SK-N-MC (cell line): Measurements from ENCODE around the gene PTAR1.

Experiments used
- DNase-seq: peaks from one replicate; pipeline ENCODE4 v3.0.0-alpha.2; 2011; ENCODE audit warnings: low read depth, low spot score
- H3K27ac ChIP-seq: fragments of 200-600 bp; sonication (generic); 2 replicates; pipeline ENCODE4 v1.5.1; 2016; ENCODE audit warnings: mixed run types
- H3K36me3 ChIP-seq: fragments of 200-600 bp; sonication (generic); 2 replicates; pipeline ENCODE4 v1.6.1; 2017; ENCODE audit warnings: antibody characterized with exemption, low read length, mixed read lengths; ENCODE audit not compliant: insufficient read depth
- H3K4me3 ChIP-seq: fragments of 200-600 bp; sonication (generic); 2 replicates; pipeline ENCODE4 v1.5.1; 2016
- H3K9ac ChIP-seq: fragments of 200-600 bp; sonication (generic); 2 replicates; pipeline ENCODE4 v1.8.0; 2017; ENCODE audit warnings: mixed run types, mixed read lengths; ENCODE audit not compliant: insufficient read length
- H3K9me3 ChIP-seq: fragments of 200-600 bp; sonication (generic); 2 replicates; pipeline ENCODE4 v1.6.1; 2017; ENCODE audit warnings: low read depth, mild to moderate bottlenecking, antibody characterized with exemption, low read length, moderate library complexity, mixed read lengths
- EZH2 ChIP-seq: fragments of 200-600 bp; sonication (generic); IDR thresholded peaks from one replicate; pipeline ENCODE4 v1.6.1; 2017; ENCODE audit warnings: antibody characterized with exemption
- FOXP2 ChIP-seq: optimal IDR thresholded peaks from 2 replicates; pipeline ENCODE3; 2011; ENCODE audit warnings: mild to moderate bottlenecking, moderate library complexity; ENCODE audit not compliant: insufficient read depth; ENCODE audit errors: extremely low read length, control extremely low read depth
- POLR2AphosphoS5 ChIP-seq: IDR thresholded peaks from 2 replicates; pipeline ENCODE4 v1.6.1; 2012; ENCODE audit warnings: mild to moderate bottlenecking, low read depth, low read length, borderline replicate concordance

PTAR1 gene

GRCh38 chr9:69760278-69760610 is 433 bp upstream of the PTAR1 start:
- TF ChIP-seq FOXP2 (no peak), EZH2 (no peak), POLR2AphosphoS5 (no peak)
- H3K27ac ChIP-seq, result peak overlapping the region; percentile 29; the same call in 1 of the 2 replicates
- H3K4me3 ChIP-seq, result peak overlapping the region; percentile 81
- DNase-seq, result no peak
- no peaks in the 10 kb centered on the region for H3K9me3 ChIP-seq
- peak overlapping the region; percentile 68 for H3K9ac ChIP-seq
- 0 out of 2 replicates have a peak, but pooled peaks cover 3% of the 10 kb centered on the region for H3K36me3 ChIP-seq

DNA sequence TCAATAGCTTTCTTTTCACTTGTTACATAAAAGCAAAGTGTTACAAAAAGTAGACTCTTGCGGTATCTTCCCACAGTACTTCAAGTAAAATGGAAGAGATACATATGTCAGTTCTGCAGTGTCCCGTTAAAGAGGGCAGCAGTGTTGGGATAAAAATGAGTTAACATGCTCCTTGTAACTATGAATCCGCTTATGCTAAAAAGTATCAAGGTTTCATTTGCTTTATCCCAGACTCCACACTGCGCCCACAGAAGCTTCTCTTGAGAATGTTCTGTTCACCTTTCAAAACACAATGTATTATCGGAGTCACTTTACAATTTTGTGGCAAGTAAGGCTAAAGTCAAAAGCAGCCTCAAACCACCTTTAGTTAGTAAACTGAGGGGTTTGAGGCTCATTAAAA is 790 bp downstream of the PTAR1 start:
- Histone ChIP-seq H3K27ac (no peak overlapping the region; the same call in 1 of the 2 replicates), H3K9ac (peak overlapping the region; percentile 92), H3K4me3 (peak overlapping the region; percentile 81), H3K36me3 (0 out of 2 replicates have a peak, but pooled peaks cover 3% of the 10 kb centered on the region), H3K9me3 (no peaks in the 10 kb centered on the region)
- DNase-seq, result no peak
- TF ChIP-seq EZH2, result no peak
- no peak for TF ChIP-seq FOXP2
- TF ChIP-seq POLR2AphosphoS5, result no peak

GRCh38 chr9:69757996-69758675 is 1.7 kb downstream of the PTAR1 start:
- DNase-seq, result no peak
- H3K4me3 ChIP-seq, result peak overlapping the region; percentile 48
- no peak overlapping the region for H3K27ac ChIP-seq
- 0 out of 2 replicates have a peak, but pooled peaks cover 3% of the 10 kb centered on the region for H3K36me3 ChIP-seq
- TF ChIP-seq FOXP2 (no peak), EZH2 (no peak)
- H3K9me3 ChIP-seq, result no peaks in the 10 kb centered on the region
- peak overlapping the region; percentile 12 for H3K9ac ChIP-seq

DNA sequence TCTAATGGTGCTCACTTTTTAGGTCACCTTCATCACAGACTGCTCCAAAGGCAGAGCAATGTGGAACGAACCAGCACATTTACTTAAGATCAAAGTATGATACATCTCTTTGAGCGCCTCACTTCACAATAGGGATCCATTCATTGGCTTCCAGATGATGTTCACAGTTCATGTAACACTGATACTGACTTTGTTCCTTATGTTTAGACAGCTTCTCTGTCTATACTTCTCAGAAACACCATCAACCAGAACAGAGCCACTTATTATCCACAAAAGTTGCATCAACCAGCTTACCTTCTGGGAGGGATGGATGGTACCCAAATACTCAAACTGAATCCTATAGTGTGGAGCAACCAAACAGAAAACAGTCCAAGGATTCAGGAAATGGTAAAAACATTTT is 4.6 kb downstream of the PTAR1 start:
- H3K27ac ChIP-seq, result no peak overlapping the region
- no peak for TF ChIP-seq EZH2
- TF ChIP-seq POLR2AphosphoS5, result no peak
- no peak for TF ChIP-seq FOXP2
- H3K9ac ChIP-seq, result no peak overlapping the region
- no peak overlapping the region for H3K4me3 ChIP-seq
- no peaks in the 10 kb centered on the region for H3K9me3 ChIP-seq
- DNase-seq, result no peak
- peaks cover 6% of the 10 kb centered on the region for H3K36me3 ChIP-seq

DNA sequence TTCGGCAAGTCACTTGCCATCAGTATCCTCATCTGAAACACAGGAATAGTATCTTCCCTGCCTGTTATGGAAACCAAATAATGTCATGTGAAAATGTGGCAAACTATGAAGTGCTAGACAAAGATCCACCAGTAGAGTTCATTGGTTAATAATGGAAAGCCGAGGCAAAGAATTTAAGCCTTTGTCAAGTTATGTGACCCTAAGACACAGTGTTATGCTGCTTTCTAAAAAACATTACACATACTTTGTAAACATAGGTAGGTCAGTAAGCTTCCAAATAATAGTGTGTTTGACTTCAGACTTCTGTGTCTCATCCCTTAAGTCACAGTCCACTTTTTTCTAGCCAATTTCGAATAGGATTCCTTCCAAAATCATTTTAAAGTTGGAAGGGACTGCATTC is 6.0 kb downstream of the PTAR1 start:
- Histone ChIP-seq H3K9ac (no peak overlapping the region), H3K9me3 (no peaks in the 10 kb centered on the region), H3K4me3 (no peak overlapping the region), H3K27ac (no peak overlapping the region), H3K36me3 (peaks cover 13% of the 10 kb centered on the region)
- no peak for DNase-seq
- TF ChIP-seq EZH2 (no peak), POLR2AphosphoS5 (no peak), FOXP2 (no peak)

DNA sequence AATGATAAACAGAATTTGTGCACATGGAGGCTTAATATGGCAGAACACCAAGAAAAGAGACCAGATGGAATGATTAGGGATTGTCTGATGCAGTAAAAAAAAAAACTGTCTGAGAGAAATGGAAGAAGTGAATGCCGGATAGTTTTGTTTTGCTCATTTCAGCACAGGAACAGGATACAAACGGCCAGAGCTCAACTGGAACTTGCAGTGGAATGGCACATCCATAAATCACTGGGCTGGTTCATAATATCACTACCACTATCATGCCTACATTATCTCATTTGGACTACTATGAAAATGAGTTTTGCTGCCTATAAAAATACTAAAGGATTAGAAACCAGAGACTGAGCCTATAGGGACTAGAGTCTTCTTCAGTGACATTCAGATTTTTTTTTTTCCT is 9.7 kb downstream of the PTAR1 start:
- H3K4me3 ChIP-seq, result no peak overlapping the region
- H3K9me3 ChIP-seq, result no peaks in the 10 kb centered on the region
- no peak overlapping the region for H3K27ac ChIP-seq
- no peak for TF ChIP-seq EZH2
- TF ChIP-seq POLR2AphosphoS5, result no peak
- no peak for TF ChIP-seq FOXP2
- H3K36me3 ChIP-seq, result peaks cover 20% of the 10 kb centered on the region
- no peak for DNase-seq
- no peak overlapping the region for H3K9ac ChIP-seq

DNA sequence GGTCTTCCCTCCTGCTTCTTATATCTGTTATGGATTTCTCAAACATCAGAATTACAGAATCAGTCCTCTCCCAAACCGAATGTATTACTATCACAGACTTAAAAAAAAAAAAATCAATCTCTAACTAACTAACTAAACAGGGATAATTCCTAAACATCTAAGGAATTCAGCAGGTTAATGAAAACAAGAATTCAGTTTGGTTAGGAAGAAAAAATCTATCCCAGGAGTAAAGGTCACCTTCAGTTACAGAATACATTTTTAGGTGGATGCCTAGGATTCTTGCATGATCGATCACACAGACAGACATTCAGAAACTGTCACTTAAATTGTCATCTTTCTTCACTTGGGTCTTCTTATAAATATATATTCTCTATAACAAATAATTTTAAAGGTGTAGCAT is 11.5 kb downstream of the PTAR1 start:
- Histone ChIP-seq H3K9ac (no peak overlapping the region), H3K36me3 (peaks cover 26% of the 10 kb centered on the region), H3K9me3 (no peaks in the 10 kb centered on the region), H3K27ac (no peak overlapping the region), H3K4me3 (no peak overlapping the region)
- no peak for TF ChIP-seq EZH2
- TF ChIP-seq FOXP2, result no peak
- no peak for TF ChIP-seq POLR2AphosphoS5
- DNase-seq, result no peak

DNA sequence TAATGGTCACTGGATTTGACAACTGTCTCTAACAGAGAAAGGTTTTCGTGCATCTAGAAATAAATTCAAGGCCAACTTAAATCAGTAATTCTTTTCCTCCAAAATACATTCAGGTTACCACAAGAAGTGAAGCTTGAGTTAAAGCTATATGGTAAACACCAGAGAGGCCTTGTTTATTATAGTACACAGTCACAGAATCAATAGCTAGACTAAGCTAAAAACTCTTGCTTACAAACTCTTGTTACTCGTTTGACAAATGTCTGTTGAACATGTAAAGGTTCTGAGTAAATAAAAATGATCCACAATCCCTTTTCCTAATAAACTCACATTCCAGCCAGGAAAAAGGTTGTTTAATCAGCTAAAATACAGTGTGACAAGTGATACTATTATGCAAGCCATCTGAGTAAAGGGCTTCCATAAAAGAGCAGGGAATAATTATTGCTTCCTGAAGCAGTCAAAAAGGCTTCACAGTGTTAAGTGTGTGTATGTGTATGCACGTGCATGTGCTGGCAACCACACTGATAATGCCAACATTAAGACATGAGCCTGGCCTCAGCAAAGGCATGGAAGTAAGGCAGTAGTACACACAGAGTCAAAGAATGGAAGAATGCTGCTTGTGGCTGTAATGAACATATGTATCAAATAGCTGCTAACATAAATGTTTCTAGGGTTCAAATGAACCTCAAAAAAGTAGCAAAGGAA is 12.8 kb downstream of the PTAR1 start:
- H3K36me3 ChIP-seq, result peaks cover 26% of the 10 kb centered on the region
- no peak for DNase-seq
- no peak overlapping the region for H3K27ac ChIP-seq
- H3K4me3 ChIP-seq, result no peak overlapping the region
- H3K9me3 ChIP-seq, result no peaks in the 10 kb centered on the region
- no peak overlapping the region for H3K9ac ChIP-seq
- TF ChIP-seq POLR2AphosphoS5 (no peak), FOXP2 (no peak), EZH2 (no peak)

DNA sequence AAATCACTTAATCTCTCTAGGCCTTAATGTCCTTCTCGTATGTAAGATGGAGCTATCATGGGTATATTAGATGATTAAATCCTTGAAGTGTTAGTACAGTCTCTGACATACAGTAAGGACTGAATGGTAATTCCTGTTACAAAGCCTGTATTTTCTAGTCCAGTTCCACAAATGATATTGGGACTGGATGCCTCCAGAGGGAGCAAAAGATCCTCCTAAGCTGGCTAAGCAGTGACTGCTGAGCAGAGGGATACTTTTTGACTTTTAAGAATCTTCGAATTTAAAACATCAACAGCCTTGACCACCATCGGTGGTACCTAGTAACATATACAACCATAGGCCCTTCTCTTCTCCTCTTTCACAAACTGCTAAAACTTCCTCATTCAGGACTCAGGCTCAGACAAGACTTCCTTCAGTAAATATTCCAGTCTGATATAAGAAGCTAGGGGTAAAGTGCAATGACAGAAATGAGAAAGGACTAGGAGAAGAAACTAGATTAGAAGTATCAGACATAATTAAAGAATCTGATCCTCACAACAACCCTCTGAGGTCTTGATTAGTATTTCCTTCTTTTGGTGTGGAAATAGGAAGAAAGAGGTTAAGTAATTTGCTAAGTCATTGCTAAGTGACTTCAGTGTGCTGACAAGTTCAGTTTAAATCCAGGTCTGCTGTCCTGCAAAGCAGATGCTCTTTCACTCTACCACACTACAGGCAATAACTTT is 13.9 kb downstream of the PTAR1 start:
- no peak for TF ChIP-seq POLR2AphosphoS5
- TF ChIP-seq FOXP2, result no peak
- no peak for TF ChIP-seq EZH2
- H3K36me3 ChIP-seq, result peaks cover 28% of the 10 kb centered on the region
- no peak overlapping the region for H3K27ac ChIP-seq
- H3K9ac ChIP-seq, result no peak overlapping the region
- DNase-seq, result no peak
- no peaks in the 10 kb centered on the region for H3K9me3 ChIP-seq
- no peak overlapping the region for H3K4me3 ChIP-seq
